KOPT-K1 (cell line): ENCODE measurements around the gene ADAMTS19.

Experiments used
- H3K27ac ChIP-seq: fragments of 200-600 bp; sonication (generic); 2 replicates; pipeline ENCODE4 v1.5.1; 2016; ENCODE audit warnings: antibody characterized with exemption, mild to moderate bottlenecking, low read depth, low read length; ENCODE audit not compliant: poor library complexity, severe bottlenecking
- H3K36me3 ChIP-seq: fragments of 200-600 bp; sonication (generic); 2 replicates; pipeline ENCODE4 v1.5.1; 2017; ENCODE audit warnings: antibody characterized with exemption, mild to moderate bottlenecking, low read length, moderate library complexity; ENCODE audit not compliant: insufficient read depth
- H3K9me3 ChIP-seq: fragments of 200-600 bp; sonication (generic); 2 replicates; pipeline ENCODE4 v1.5.1; 2017; ENCODE audit warnings: antibody characterized with exemption, low read length, mild to moderate bottlenecking; ENCODE audit not compliant: insufficient read depth, poor library complexity, severe bottlenecking

The ADAMTS19 gene

GRCh38 chr5:129770024-129770820 is 310.1 kb downstream of the ADAMTS19 start:
- Histone ChIP-seq H3K9me3 (no peaks in the 10 kb centered on the region), H3K27ac (no peak overlapping the region), H3K36me3 (no peaks in the 10 kb centered on the region)

- H3K36me3 ChIP-seq: no peaks in the 10 kb centered on the region
- no peak overlapping the region for H3K27ac ChIP-seq
- H3K9me3 ChIP-seq: no peaks in the 10 kb centered on the region
Measured at GRCh38 chr5:129771058-129771838, 311.1 kb downstream of the ADAMTS19 start.

- Histone ChIP-seq H3K27ac (no peak overlapping the region), H3K9me3 (no peaks in the 10 kb centered on the region), H3K36me3 (no peaks in the 10 kb centered on the region)
Measured at GRCh38 chr5:129773376-129773775, 313.3 kb downstream of the ADAMTS19 start.

- Histone ChIP-seq H3K27ac (no peak overlapping the region), H3K36me3 (no peaks in the 10 kb centered on the region), H3K9me3 (no peaks in the 10 kb centered on the region)
Measured at GRCh38 chr5:129781594-129781993, 321.5 kb downstream of the ADAMTS19 start.
